DND-41 (cell line): Measurements from ENCODE around the gene PLEKHA6.

Source experiments
- ATAC-seq: fragments of 200-7000 bp; cut with Tn5 transposase; 3 replicates; pipeline ENCODE4 v1.9.1; 2021; ENCODE audit warnings: low read depth; ENCODE audit not compliant: insufficient read depth
- DNase-seq: peaks from one replicate; pipeline ENCODE4 v3.0.0-alpha.2; 2020
- H2AFZ ChIP-seq: 2 replicates; pipeline ENCODE4 v1.6.0; 2012; ENCODE audit warnings: low read depth, low read length
- H3K27ac ChIP-seq: 2 replicates; pipeline ENCODE4 v1.5.1; 2012; ENCODE audit warnings: low read length, inconsistent platforms
- H3K27me3 ChIP-seq: fragments of 200-600 bp; sonication (generic); 2 replicates; pipeline ENCODE4 v1.6.0; 2012; ENCODE audit warnings: low read length, mild to moderate bottlenecking, inconsistent platforms; ENCODE audit not compliant: insufficient read depth, poor library complexity
- H3K36me3 ChIP-seq: 2 replicates; pipeline ENCODE4 v1.5.1; 2012; ENCODE audit warnings: low read length, inconsistent platforms; ENCODE audit not compliant: insufficient read depth
- H3K4me1 ChIP-seq: 2 replicates; pipeline ENCODE4 v1.5.1; 2012; ENCODE audit warnings: mild to moderate bottlenecking, low read length; ENCODE audit not compliant: insufficient read depth
- H3K4me2 ChIP-seq: 2 replicates; pipeline ENCODE4 v1.6.0; 2012; ENCODE audit warnings: mild to moderate bottlenecking, moderate library complexity, low read length, inconsistent platforms; ENCODE audit not compliant: insufficient read depth
- H3K4me3 ChIP-seq, 2 experiments: fragments of 200-600 bp in 1 of 2; shearing (Covaris generic) in 1 of 2; 2 replicates each; pipeline ENCODE4 v1.5.1; 2012 to 2016; ENCODE audit warnings: inconsistent platforms in 2 of 2, low read length in 2 of 2, mild to moderate bottlenecking in 2 of 2, low read depth in 1 of 2, moderate library complexity in 1 of 2
- H3K79me2 ChIP-seq: 2 replicates; pipeline ENCODE4 v1.6.0; 2012; ENCODE audit warnings: low read length, inconsistent platforms; ENCODE audit not compliant: insufficient read depth
- H3K9ac ChIP-seq: 2 replicates; pipeline ENCODE4 v1.6.0; 2012; ENCODE audit warnings: low read depth, mild to moderate bottlenecking, inconsistent platforms, low read length, moderate library complexity
- H3K9me3 ChIP-seq: 2 replicates; pipeline ENCODE4 v1.5.1; 2012; ENCODE audit warnings: low read length, moderate library complexity, mild to moderate bottlenecking, inconsistent platforms; ENCODE audit not compliant: insufficient read depth, severe bottlenecking
- H4K20me1 ChIP-seq: 2 replicates; pipeline ENCODE4 v1.6.0; 2012; ENCODE audit warnings: low read length; ENCODE audit not compliant: insufficient read depth
- CTCF ChIP-seq: IDR thresholded peaks from 2 replicates; pipeline ENCODE4 v1.5.1; 2012; ENCODE audit warnings: borderline replicate concordance, low read length, moderate library complexity, mild to moderate bottlenecking; ENCODE audit not compliant: poor library complexity, severe bottlenecking; ENCODE audit errors: extremely low read depth
- EZH2 ChIP-seq: IDR thresholded peaks from 3 replicates; pipeline ENCODE4 v1.6.1; 2012; ENCODE audit warnings: borderline replicate concordance, low read depth, mild to moderate bottlenecking, moderate library complexity, low read length, inconsistent platforms; ENCODE audit not compliant: severe bottlenecking

PLEKHA6 gene

DNA sequence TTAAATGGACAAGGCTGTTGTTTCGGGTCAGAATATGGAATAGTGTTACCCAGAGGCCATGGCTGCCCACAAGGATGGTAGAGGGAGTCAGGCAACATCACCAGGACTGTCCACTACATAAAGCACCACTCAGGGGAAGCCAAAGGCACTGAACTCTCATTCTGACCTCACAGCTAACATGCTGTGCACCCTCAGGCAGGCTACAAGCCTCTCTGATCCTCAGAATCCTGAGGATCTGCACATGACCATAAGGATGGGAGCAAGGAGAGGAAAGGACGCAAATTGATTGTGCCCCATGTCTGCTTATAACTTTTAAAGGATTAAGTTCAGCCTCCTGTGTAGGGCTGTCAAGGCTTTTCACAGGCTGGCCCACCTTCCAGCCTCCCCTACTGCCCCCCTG, 38.7 kb downstream of the PLEKHA6 start:
- H3K27me3 ChIP-seq, result peaks cover 42% of the 10 kb centered on the region
- TF ChIP-seq CTCF (no peak), EZH2 (no peak)
- no peaks in the 10 kb centered on the region for H3K4me1 ChIP-seq
- no peak overlapping the region for H3K4me3 ChIP-seq
- H4K20me1 ChIP-seq, result no peaks in the 10 kb centered on the region
- H3K27ac ChIP-seq, result no peak overlapping the region
- H3K36me3 ChIP-seq, result no peaks in the 10 kb centered on the region
- no peak overlapping the region for H2AFZ ChIP-seq
- no peak for DNase-seq
- H3K79me2 ChIP-seq, result no peaks in the 10 kb centered on the region
- ATAC-seq, result no peak
- no peak overlapping the region for H3K4me2 ChIP-seq
- no peak overlapping the region for H3K9ac ChIP-seq
- no peaks in the 10 kb centered on the region for H3K9me3 ChIP-seq

- Histone ChIP-seq H3K4me3 (no peak overlapping the region), H3K27me3 (peaks cover 41% of the 10 kb centered on the region), H3K27ac (no peak overlapping the region), H4K20me1 (no peaks in the 10 kb centered on the region), H2AFZ (no peak overlapping the region), H3K4me1 (no peaks in the 10 kb centered on the region), H3K9me3 (no peaks in the 10 kb centered on the region), H3K9ac (no peak overlapping the region), H3K4me2 (no peak overlapping the region), H3K79me2 (no peaks in the 10 kb centered on the region), H3K36me3 (no peaks in the 10 kb centered on the region)
- no peak for ATAC-seq
- TF ChIP-seq CTCF (no peak), EZH2 (no peak)
- no peak for DNase-seq
Observed at GRCh38 chr1:204320382-204320804, 39.3 kb downstream of the PLEKHA6 start.

GRCh38 chr1:204319462-204319861, 40.3 kb downstream of the PLEKHA6 start:
- H3K27ac ChIP-seq, result no peak overlapping the region
- no peaks in the 10 kb centered on the region for H3K9me3 ChIP-seq
- H3K4me1 ChIP-seq, result no peaks in the 10 kb centered on the region
- peaks cover 46% of the 10 kb centered on the region for H3K27me3 ChIP-seq
- TF ChIP-seq EZH2, result no peak
- no peak for TF ChIP-seq CTCF
- no peak for ATAC-seq
- H3K36me3 ChIP-seq, result no peaks in the 10 kb centered on the region
- H2AFZ ChIP-seq, result no peak overlapping the region
- no peaks in the 10 kb centered on the region for H4K20me1 ChIP-seq
- no peak for DNase-seq
- no peaks in the 10 kb centered on the region for H3K79me2 ChIP-seq
- H3K4me3 ChIP-seq, result no peak overlapping the region
- no peak overlapping the region for H3K9ac ChIP-seq
- no peak overlapping the region for H3K4me2 ChIP-seq

DNA sequence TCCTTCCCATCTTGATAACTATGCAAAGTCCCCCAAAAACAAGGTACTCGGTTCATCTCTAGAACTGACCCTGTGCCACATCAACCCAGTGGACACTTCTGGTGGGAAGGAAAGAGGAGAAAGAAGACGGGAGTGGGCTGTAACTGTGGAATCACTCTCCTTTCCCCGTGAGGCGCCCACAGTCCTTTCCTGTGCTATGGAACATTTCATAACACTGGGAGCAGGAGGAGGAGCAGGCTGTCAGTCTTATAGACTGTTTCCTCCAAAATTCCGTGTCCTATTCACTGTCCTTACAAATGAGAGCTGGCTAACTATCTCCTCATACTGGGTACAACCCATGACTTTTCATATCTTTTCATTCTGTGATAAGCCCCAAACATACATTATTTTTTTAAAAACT, 40.7 kb downstream of the PLEKHA6 start:
- DNase-seq (no peak), ATAC-seq (no peak)
- no peaks in the 10 kb centered on the region for H4K20me1 ChIP-seq
- H3K4me1 ChIP-seq, result no peaks in the 10 kb centered on the region
- H3K4me3 ChIP-seq, result no peak overlapping the region
- no peak overlapping the region for H3K4me2 ChIP-seq
- H3K36me3 ChIP-seq, result no peaks in the 10 kb centered on the region
- no peak for TF ChIP-seq CTCF
- no peak for TF ChIP-seq EZH2
- no peak overlapping the region for H2AFZ ChIP-seq
- no peaks in the 10 kb centered on the region for H3K9me3 ChIP-seq
- H3K9ac ChIP-seq, result no peak overlapping the region
- H3K27ac ChIP-seq, result no peak overlapping the region
- peaks cover 49% of the 10 kb centered on the region for H3K27me3 ChIP-seq
- no peaks in the 10 kb centered on the region for H3K79me2 ChIP-seq
